ENCODE results near the gene SPG11. TPM values are rescaled to one million over a fixed set of nuclear protein-coding genes. Genes with fewer than 3 reads are reported as not detected.
"Not testable (repeated sequence)": the region's sequence is repeated elsewhere in the genome, so short reads cannot be mapped to it uniquely, and the experiment has no call there.

Gene SPG11
- total RNA-seq, 1 experiment from 2014 or later, result 43.8 TPM

- DNase-seq (ENCODE audit: low spot score), result no peak
- in situ Hi-C loops (cut with HindIII; ENCODE audit: low sequenced_read_pairs), result no loop called here
Observed at GRCh38 chr15:44633603-44634002, 29.9 kb downstream of the SPG11 start.

- in situ Hi-C loops (cut with HindIII; ENCODE audit: low sequenced_read_pairs); DNase-seq (ENCODE audit: low spot score): not testable (repeated sequence)
Observed at GRCh38 chr15:44625286-44625685, 38.2 kb downstream of the SPG11 start.

- in situ Hi-C loops (cut with HindIII; ENCODE audit: low sequenced_read_pairs), result no loop called here
- DNase-seq (ENCODE audit: low spot score), result no peak
Observed at GRCh38 chr15:44623178-44623577, 40.3 kb downstream of the SPG11 start.

GRCh38 chr15:44620081-44620480 is 43.4 kb downstream of the SPG11 start:
- in situ Hi-C loops (cut with HindIII; ENCODE audit: low sequenced_read_pairs), result no loop called here

GRCh38 chr15:44616974-44617373 is 46.5 kb downstream of the SPG11 start:
- in situ Hi-C loops (cut with HindIII; ENCODE audit: low sequenced_read_pairs), result no loop called here
- no peak for DNase-seq (ENCODE audit: low spot score)

More at GRCh38 chr15:44620081-44620480, 43.4 kb downstream of the SPG11 start:
- no peak for DNase-seq (ENCODE audit: low spot score)

GRCh38 chr15:44606740-44607139 is 56.7 kb downstream of the SPG11 start:
- in situ Hi-C loops (cut with HindIII; ENCODE audit: low sequenced_read_pairs), result no loop called here
- DNase-seq (ENCODE audit: low spot score), result no peak

GRCh38 chr15:44603126-44603525 is 60.3 kb downstream of the SPG11 start:
- DNase-seq (ENCODE audit: low spot score), result no peak
- in situ Hi-C loops (cut with HindIII; ENCODE audit: low sequenced_read_pairs), result no loop called here

GRCh38 chr15:44598892-44599291 is 64.6 kb downstream of the SPG11 start:
- in situ Hi-C loops (cut with HindIII; ENCODE audit: low sequenced_read_pairs), result no loop called here
- DNase-seq (ENCODE audit: low spot score), result no peak

GRCh38 chr15:44598066-44598465 is 65.4 kb downstream of the SPG11 start:
- in situ Hi-C loops (cut with HindIII; ENCODE audit: low sequenced_read_pairs), result no loop called here
- no peak for DNase-seq (ENCODE audit: low spot score)

GRCh38 chr15:44596511-44597010 is 66.9 kb downstream of the SPG11 start:
- in situ Hi-C loops (cut with HindIII; ENCODE audit: low sequenced_read_pairs), result no loop called here
- no peak for DNase-seq (ENCODE audit: low spot score)

GRCh38 chr15:44595656-44596510 is 67.6 kb downstream of the SPG11 start:
- in situ Hi-C loops (cut with HindIII; ENCODE audit: low sequenced_read_pairs), result no loop called here
- no peak for DNase-seq (ENCODE audit: low spot score)

- no peak for DNase-seq (ENCODE audit: low spot score)
- in situ Hi-C loops (cut with HindIII; ENCODE audit: low sequenced_read_pairs), result no loop called here
Observed at GRCh38 chr15:44595246-44595645, 68.2 kb downstream of the SPG11 start.

GRCh38 chr15:44593042-44593736 is 70.3 kb downstream of the SPG11 start:
- no peak for DNase-seq (ENCODE audit: low spot score)
- in situ Hi-C loops (cut with HindIII; ENCODE audit: low sequenced_read_pairs), result no loop called here

GRCh38 chr15:44591326-44591725 is 72.1 kb downstream of the SPG11 start:
- in situ Hi-C loops (cut with HindIII; ENCODE audit: low sequenced_read_pairs), result no loop called here
- DNase-seq (ENCODE audit: low spot score), result no peak

GRCh38 chr15:44588541-44588940 is 74.9 kb downstream of the SPG11 start:
- in situ Hi-C loops (cut with HindIII; ENCODE audit: low sequenced_read_pairs), result no loop called here
- DNase-seq (ENCODE audit: low spot score), result no peak

- no peak for DNase-seq (ENCODE audit: low spot score)
- in situ Hi-C loops (cut with HindIII; ENCODE audit: low sequenced_read_pairs), result no loop called here
Observed at GRCh38 chr15:44585633-44586032, 77.8 kb downstream of the SPG11 start.

- in situ Hi-C loops (cut with HindIII; ENCODE audit: low sequenced_read_pairs), result no loop called here
- peak; percentile 27 for DNase-seq (ENCODE audit: low spot score)
Observed at GRCh38 chr15:44584162-44584749, 79.2 kb downstream of the SPG11 start.

GRCh38 chr15:44580105-44580504 is 83.4 kb downstream of the SPG11 start:
- in situ Hi-C loops (cut with HindIII; ENCODE audit: low sequenced_read_pairs), result no loop called here
- no peak for DNase-seq (ENCODE audit: low spot score)

GRCh38 chr15:44574734-44575133 is 88.7 kb downstream of the SPG11 start:
- no peak for DNase-seq (ENCODE audit: low spot score)
- in situ Hi-C loops (cut with HindIII; ENCODE audit: low sequenced_read_pairs), result no loop called here

GRCh38 chr15:44573386-44573785 is 90.1 kb downstream of the SPG11 start:
- in situ Hi-C loops (cut with HindIII; ENCODE audit: low sequenced_read_pairs), result no loop called here
- DNase-seq (ENCODE audit: low spot score), result no peak
